ENCODE data around the gene SOWAHA.

The SOWAHA gene

DNA sequence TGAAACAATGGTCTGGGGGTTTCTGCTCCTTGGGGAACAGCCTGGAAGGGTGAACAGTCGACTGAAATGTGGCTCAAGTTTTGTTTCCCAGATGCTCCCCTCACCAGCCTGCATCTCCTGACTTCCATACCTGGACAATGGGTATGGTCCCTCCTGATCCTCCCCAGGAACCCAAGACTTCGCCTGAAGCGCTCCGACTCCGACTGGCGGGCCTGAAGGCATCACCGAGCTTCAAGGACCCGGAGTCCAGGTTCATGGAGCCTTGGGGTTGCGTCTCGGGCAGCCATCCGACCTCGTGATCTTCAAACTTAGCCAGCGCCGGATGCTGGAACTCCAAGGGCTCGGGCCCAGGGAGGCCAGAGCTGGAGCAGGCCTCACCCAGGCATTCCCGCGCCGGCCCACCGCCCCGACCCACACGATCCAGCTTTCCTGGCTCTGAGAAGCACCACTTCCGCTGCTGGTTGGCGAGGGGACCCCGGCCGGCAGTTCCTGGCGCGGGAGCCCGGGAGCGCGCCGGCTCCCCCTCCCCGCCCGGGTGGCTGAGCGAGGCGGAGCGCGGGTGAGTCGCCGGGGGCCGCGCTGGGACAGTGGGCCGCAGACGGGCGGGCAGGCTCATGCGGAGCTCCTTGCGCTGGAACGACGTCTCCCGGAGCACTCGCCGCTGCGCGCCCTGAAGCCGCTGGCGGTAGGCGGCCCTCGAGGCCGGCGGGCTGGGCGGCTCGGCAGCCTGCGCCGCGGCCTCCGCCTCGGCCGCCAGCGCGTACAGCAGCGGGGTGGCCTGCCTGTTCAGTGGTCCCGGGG, 12.1 kb downstream of the SOWAHA start:
- peak overlapping the region; percentile 10; the same call in 1 of the 2 replicates for H3K4me3 ChIP-seq (ENCODE audit: low read depth, low read length)
- TF ChIP-seq, protein P1, sequence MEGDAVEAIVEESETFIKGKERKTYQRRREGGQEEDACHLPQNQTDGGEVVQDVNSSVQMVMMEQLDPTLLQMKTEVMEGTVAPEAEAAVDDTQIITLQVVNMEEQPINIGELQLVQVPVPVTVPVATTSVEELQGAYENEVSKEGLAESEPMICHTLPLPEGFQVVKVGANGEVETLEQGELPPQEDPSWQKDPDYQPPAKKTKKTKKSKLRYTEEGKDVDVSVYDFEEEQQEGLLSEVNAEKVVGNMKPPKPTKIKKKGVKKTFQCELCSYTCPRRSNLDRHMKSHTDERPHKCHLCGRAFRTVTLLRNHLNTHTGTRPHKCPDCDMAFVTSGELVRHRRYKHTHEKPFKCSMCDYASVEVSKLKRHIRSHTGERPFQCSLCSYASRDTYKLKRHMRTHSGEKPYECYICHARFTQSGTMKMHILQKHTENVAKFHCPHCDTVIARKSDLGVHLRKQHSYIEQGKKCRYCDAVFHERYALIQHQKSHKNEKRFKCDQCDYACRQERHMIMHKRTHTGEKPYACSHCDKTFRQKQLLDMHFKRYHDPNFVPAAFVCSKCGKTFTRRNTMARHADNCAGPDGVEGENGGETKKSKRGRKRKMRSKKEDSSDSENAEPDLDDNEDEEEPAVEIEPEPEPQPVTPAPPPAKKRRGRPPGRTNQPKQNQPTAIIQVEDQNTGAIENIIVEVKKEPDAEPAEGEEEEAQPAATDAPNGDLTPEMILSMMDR (IDR thresholded peaks at IDR 0.05; ENCODE audit: low read depth, low read length, missing control alignments): no peak

DNA sequence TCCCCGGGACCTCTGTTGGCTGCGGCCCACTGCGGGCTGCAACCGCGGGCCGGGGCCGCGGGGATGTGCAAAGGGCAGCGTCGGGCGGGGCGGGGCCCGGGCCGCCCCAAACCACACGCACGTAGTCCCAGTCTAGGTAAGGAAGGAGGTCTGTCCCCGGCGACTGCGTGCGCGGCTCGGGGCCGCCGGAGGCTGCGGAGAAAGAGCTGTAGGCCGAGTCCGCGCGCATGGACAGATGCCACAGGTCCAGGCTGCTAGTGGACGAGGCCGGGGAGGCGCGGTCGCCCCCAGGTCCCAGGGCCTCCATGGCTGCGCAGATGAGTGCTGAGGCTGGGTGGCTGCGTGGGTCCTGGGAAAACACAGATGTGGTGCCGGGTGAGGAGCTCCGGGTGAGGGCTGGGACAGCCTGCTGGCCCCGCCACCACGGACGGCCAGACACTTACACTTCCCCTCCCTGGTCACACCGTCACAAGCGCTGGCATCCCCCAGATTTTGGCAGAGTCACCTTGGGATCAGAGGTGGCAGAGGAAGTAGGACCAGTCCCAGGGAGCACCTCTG, 12.8 kb downstream of the SOWAHA start:
- H3K4me3 ChIP-seq (ENCODE audit: low read depth, low read length): peak overlapping the region; percentile 10; the same call in 1 of the 2 replicates
- no peak for DNase-seq (ENCODE audit: low read depth)
- TF ChIP-seq, protein P1 (IDR thresholded peaks at IDR 0.05; ENCODE audit: low read depth, low read length, missing control alignments): no peak

More for the DNA sequence above, 12.1 kb downstream of the SOWAHA start:
- DNase-seq (ENCODE audit: low read depth): no peak

DNA sequence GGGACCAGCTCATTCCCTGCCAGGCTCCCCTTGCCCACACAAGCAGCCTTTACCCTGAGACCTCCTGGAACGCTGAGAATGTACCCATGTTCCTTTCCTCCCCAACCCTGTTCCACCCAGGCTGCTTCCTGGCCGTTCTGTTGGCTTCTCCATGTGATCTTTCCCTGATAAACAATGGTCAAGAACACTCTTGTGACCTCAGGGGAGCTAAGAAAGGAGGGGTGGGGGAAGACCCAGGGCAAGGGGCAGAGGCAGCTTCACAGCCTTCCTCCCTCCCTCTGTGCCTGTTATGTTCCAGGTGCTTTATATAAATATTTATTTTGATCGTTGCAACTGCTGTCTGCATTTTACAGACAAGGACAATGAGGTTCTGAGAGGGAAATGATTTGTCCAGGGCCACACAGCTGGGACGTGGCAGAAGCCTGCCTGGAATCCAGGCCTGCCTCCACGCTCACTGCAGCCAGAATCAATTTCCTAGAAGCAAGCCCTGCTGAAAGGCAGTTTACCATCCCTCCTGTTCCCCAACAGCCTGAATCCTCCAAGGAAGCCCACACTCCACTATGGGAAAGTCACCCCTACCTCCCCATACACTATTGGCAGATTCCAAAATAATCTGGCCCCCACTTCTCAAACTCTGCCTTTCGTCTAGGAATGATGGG, 13.5 kb downstream of the SOWAHA start:
- no peak for DNase-seq (ENCODE audit: low read depth)
- no peak overlapping the region for H3K4me3 ChIP-seq (ENCODE audit: low read depth, low read length)
- TF ChIP-seq, protein P1 (IDR thresholded peaks at IDR 0.05; ENCODE audit: low read depth, low read length, missing control alignments): no peak

DNA sequence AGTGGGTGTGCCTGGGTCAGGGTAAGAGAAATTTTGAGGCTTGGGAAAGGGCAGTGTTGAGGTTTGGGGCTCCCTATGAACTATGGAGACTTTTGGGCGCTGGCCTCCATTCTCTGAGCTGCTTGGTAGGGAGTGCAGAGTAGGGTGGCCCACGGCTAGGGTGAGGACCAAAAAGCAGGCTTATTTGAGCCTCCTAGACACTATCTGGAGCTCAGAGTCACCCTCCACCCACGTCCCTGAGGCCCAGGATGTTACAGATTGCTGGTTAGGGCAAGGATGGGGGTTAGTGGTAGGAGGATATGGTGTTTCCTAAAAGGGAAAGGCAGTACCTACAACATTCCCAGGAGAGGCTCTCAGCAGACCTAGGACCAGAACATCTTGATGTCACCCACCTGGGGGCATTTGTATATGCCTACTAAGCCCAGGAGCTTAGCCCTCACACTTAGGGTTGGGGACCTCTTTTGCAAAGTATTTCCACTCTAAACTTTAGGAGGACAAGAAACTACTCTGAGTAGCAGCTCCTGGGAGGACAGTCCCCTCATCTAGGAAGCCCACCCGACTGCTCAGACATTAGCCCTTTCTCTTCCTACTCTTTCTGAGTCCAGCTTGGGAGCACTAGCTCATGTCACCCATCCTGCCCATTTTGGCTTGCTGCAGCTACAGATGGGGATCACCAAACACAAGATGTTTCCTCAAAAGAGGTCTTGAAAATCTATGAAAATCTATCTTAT, 15.0 kb downstream of the SOWAHA start:
- no peak for DNase-seq (ENCODE audit: low read depth)
- no peak overlapping the region for H3K4me3 ChIP-seq (ENCODE audit: low read depth, low read length)
- TF ChIP-seq, protein P1 (IDR thresholded peaks at IDR 0.05; ENCODE audit: low read depth, low read length, missing control alignments): no peak

DNA sequence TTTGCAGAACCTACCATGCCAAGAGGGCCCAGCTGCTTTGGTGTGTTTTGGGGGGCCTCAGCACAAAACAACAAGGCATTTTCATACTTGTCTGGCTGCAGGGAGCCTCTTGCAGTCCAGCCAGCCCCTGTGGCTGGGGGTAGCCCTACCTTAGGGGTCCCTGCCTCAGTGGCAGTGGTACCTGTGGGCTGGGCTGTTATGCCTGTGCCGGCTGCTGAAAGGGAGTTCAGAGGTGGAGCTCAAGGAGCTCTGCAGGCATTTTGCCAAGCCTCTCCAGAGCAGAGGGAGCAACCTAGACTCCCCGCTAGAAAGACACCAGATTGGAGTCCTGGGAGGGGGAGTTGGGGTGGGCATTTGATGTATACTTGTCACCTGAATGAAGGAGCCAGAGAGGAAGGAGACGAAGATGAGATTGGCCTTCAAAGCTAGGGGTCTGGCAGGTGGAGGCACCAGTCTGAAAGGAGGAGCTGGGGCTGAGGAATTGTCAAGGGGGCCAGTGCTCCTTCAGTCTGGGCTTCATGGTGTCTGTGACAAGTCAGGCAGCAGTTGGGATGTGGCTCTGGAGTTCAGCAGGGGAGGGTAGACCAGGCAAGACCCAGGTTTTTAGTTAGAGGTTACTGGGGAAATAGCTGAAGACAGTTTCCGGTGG, 15.9 kb downstream of the SOWAHA start:
- no peak for DNase-seq (ENCODE audit: low read depth)
- TF ChIP-seq, protein P1 (IDR thresholded peaks at IDR 0.05; ENCODE audit: low read depth, low read length, missing control alignments): no peak
- H3K4me3 ChIP-seq (ENCODE audit: low read depth, low read length): no peak overlapping the region

DNA sequence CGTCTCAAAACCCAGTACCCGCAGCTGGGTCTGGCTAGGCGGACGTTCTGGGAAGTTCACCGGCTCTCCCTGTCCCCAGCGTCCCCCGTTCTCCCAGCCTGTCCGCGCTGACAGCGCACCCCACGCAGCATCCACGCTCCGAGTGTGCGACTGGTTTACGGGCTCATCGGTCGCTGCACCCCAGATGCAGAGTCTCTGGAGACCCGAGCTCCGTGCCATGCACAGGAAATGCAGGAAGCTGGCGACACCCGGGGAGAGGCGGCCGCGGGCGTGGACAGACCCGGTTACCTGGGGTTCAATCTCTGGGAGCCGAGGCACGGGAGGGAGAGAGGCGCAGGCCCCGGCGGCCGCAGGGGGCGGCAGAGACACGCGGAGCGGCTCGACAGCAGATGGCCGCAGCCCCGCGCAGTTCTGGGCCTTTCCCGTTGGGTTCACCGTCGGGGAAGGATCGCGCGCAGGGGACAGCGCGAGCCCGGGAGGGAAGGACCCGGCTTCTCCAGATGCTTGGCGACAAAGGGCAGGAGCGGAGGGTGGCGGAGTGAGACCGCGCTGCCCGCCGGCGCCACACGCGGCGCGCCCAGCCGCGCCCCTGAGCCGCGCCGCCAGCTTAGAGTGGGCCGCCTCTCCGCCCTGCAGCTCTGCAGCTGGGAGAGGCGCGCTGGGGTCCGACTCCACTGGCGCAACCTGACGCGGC, 16.8 kb downstream of the SOWAHA start:
- DNase-seq (ENCODE audit: low read depth): peak; percentile 19
- TF ChIP-seq, protein P1 (IDR thresholded peaks at IDR 0.05; ENCODE audit: low read depth, low read length, missing control alignments): peak; percentile 90
- H3K4me3 ChIP-seq (ENCODE audit: low read depth, low read length): peak overlapping the region; percentile 71
